22Rv1 (cell line): ENCODE data around the gene HSD11B1L.

Experiments used
- ZFX ChIP-seq: fragments of 450-650 bp; IDR thresholded peaks from 2 replicates; pipeline ENCODE4 v1.6.1; 2017; ENCODE audit warnings: antibody characterized with exemption, borderline replicate concordance
- TF ChIP-seq, protein P1 (sequence below): fragments of 450-650 bp; IDR thresholded peaks from 2 replicates; pipeline ENCODE4 v1.5.1; 2017; ENCODE audit warnings: mild to moderate bottlenecking

DNA sequence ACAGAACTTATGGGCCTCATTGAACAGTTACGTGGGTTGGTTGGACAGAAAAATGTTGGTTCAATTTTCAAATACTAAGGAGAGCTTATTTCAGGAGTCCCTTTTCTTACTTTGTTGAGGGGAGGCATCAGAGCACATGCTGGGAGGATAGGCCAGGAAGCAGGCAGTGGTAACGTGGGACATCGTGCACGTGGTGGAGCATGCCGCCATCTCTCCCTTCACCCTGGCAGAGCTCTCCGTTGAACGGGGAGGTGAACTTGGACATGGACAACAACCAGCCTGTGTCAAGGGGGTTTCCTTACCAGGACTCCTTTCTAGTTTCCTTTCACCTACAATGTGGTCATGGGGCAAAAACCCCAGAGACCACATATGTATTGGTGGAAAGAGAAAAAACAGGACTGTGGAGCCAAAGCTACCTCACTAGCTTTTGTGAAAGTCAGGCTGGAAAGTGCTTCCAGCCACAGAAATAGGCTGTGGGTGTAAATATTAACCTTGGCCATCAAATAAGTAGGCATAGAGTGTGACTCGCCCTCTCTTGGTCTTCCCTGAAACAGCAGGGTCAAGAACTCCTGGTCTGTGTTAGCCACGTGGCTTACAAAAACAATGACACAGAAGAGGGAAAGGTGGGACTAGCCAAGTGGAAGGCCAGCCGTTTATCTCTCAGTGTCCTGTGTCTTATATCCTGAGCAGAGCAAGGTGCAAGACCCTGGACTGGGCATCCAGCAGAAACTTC, 14.9 kb upstream of the HSD11B1L start:
- TF ChIP-seq, protein P1, sequence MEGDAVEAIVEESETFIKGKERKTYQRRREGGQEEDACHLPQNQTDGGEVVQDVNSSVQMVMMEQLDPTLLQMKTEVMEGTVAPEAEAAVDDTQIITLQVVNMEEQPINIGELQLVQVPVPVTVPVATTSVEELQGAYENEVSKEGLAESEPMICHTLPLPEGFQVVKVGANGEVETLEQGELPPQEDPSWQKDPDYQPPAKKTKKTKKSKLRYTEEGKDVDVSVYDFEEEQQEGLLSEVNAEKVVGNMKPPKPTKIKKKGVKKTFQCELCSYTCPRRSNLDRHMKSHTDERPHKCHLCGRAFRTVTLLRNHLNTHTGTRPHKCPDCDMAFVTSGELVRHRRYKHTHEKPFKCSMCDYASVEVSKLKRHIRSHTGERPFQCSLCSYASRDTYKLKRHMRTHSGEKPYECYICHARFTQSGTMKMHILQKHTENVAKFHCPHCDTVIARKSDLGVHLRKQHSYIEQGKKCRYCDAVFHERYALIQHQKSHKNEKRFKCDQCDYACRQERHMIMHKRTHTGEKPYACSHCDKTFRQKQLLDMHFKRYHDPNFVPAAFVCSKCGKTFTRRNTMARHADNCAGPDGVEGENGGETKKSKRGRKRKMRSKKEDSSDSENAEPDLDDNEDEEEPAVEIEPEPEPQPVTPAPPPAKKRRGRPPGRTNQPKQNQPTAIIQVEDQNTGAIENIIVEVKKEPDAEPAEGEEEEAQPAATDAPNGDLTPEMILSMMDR: no peak
- no peak for TF ChIP-seq ZFX
